Cardiac muscle cell (in vitro differentiated cells and primary cell): Measurements from ENCODE around the gene CT45A1. TPM values are rescaled to one million over a fixed set of nuclear protein-coding genes. Genes with fewer than 3 reads are reported as not detected.

Source experiments
- polyA plus RNA-seq: library from polyadenylated mRNA; unstranded; fragments of >200 nt; fragmentation: Nextera tagmentation; extraction: Ambion mirVana; gene quantifications from 2 replicates; pipeline ENCODE4 v1.2.1, GENCODE V29; 2016
- total RNA-seq: library from RNA; depleted of rRNA; stranded (reverse); fragments of >200 nt; gene quantifications from 2 replicates; pipeline ENCODE4 v1.2.3, GENCODE V29; 2016

CT45A1 gene
- total and polyA plus RNA-seq, 2 experiments from 2014 or later, result not detected

Other genes starting within 250 kb of the CT45A1 start
- 34.1 and 49.3 TPM in 2 replicates for gene INTS6L, start 193.0 kb upstream of the CT45A1 start, total RNA-seq
- 21.2 and 34.4 TPM in 2 replicates for gene INTS6L, start 193.0 kb upstream of the CT45A1 start, polyA plus RNA-seq
- gene CT45A3, start 54.6 kb downstream of the CT45A1 start, total RNA-seq, result not detected in 2 replicates
- gene CT45A3, start 54.6 kb downstream of the CT45A1 start, polyA plus RNA-seq, result not detected in 2 replicates
- not detected in 2 replicates for gene CT45A5, start 71.9 kb downstream of the CT45A1 start, total RNA-seq
- not detected in 2 replicates for gene CT45A5, start 71.9 kb downstream of the CT45A1 start, polyA plus RNA-seq
- not detected in 2 replicates for gene CT45A6, start 89.1 kb downstream of the CT45A1 start, total RNA-seq
- gene CT45A6, start 89.1 kb downstream of the CT45A1 start, polyA plus RNA-seq, result not detected in 2 replicates
- not detected in 2 replicates for gene CT45A2, start 106.4 kb downstream of the CT45A1 start, total RNA-seq
- not detected in 2 replicates for gene CT45A2, start 106.4 kb downstream of the CT45A1 start, polyA plus RNA-seq
- gene CT45A7, start 123.6 kb downstream of the CT45A1 start, total RNA-seq, result not detected in 2 replicates
- not detected in 2 replicates for gene CT45A7, start 123.6 kb downstream of the CT45A1 start, polyA plus RNA-seq
- gene CT45A8, start 140.9 kb downstream of the CT45A1 start, total RNA-seq, result not detected in 2 replicates
- not detected in 2 replicates for gene CT45A8, start 140.9 kb downstream of the CT45A1 start, polyA plus RNA-seq
- not detected in 2 replicates for gene CT45A9, start 158.2 kb downstream of the CT45A1 start, total RNA-seq
- gene CT45A9, start 158.2 kb downstream of the CT45A1 start, polyA plus RNA-seq, result not detected in 2 replicates
- gene CT45A10, start 179.8 kb downstream of the CT45A1 start, total RNA-seq, result not detected in 2 replicates
- not detected in 2 replicates for gene CT45A10, start 179.8 kb downstream of the CT45A1 start, polyA plus RNA-seq
- not detected in 2 replicates for gene SAGE1, start 180.1 kb downstream of the CT45A1 start, total RNA-seq
- not detected in 2 replicates for gene SAGE1, start 180.1 kb downstream of the CT45A1 start, polyA plus RNA-seq